ENCODE data around the gene ARF6. TPM values are rescaled to one million over a fixed set of nuclear protein-coding genes. Genes with fewer than 3 reads are reported as not detected.

The ARF6 gene
- polyA plus RNA-seq, 2 of the 4 experiments (the other 2 are of a cell fraction): 33.3 to 54.8 TPM

DNA sequence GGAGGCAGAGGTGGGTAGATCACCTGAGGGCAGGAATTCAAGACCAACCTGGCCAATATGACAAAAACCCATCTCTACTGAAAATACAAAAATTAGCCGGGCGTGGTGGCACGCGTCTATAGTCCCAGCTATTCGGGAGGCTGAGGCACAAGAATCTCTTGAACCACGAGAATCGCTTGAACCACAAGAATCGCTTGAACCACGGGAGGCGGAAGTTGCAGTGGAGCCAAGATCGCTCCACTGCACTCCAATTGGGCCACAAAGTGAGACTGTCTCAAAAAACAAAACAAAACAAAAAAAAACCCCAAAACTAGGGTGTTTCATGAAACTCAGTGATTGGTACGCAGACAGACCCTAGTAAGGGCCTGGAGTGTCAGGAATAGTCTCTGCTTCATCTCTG lies 6.4 kb upstream of the ARF6 start:
- FAIRE-seq (no peak), DNase-seq (ENCODE audit: low read depth in 1 of 2, low spot score in 1 of 2) (no peak), ATAC-seq (no peak)
- WGBS (ENCODE audit: missing lambda C conversion rate): 95% methylated on average over 12 of the region's 12 CpGs
- Histone ChIP-seq H3K4me1 (peaks cover under 1% of the 10 kb centered on the region; the same call in 2 of the 3 replicates), H3K9me3 (no peaks in the 10 kb centered on the region), H3K4me3 (no peak overlapping the region), H3K4me2 (no peak overlapping the region), H3K27ac (no peak overlapping the region)
- ChIA-PET CTCF (interaction anchor here (0.8 kb wide), 1 partner anchor 10 kb away, joined by 4 read pairs; no protein-coding TSS in a partner anchor), POLR2A (interaction anchor here (1.8 kb wide), 1 partner anchor 18 kb away, joined by 3 read pairs; no protein-coding TSS in a partner anchor)
- TF ChIP-seq MYC (IDR thresholded peaks at IDR 0.05; ENCODE audit: borderline replicate concordance, low read length) (no peak), ZNF302 (CRISPR knock-in tag; IDR thresholded peaks at IDR 0.05) (no peak), RNF2 (IDR thresholded peaks at IDR 0.05; ENCODE audit: borderline replicate concordance, low read depth) (no peak), CBX8 (IDR thresholded peaks at IDR 0.05) (no peak), ZFP36 (IDR thresholded peaks at IDR 0.05; ENCODE audit: borderline replicate concordance, partially characterized antibody) (no peak), KDM5A (IDR thresholded peaks at IDR 0.05) (no peak), GATA3 (IDR thresholded peaks at IDR 0.05; ENCODE audit: borderline replicate concordance) (no peak), JUN (IDR thresholded peaks at IDR 0.05) (no peak)

- CTCF ChIA-PET: interaction anchor here (0.7 to 2.4 kb wide), 5 partner anchors 9 to 217 kb away, joined by 3 to 12 read pairs (median 7); no protein-coding TSS in a partner anchor
- Histone ChIP-seq H3K4me2 (no peak overlapping the region), H3K9me3 (no peaks in the 10 kb centered on the region), H3K27ac (no peak overlapping the region), H3K4me1 (peaks cover 6% of the 10 kb centered on the region), H3K4me3 (no peak overlapping the region)
- no peak for TF ChIP-seq SMC3 (IDR thresholded peaks at IDR 0.05)
- TF ChIP-seq HOXB5 (CRISPR knock-in tag; IDR thresholded peaks at IDR 0.05): no peak
- no peak for TF ChIP-seq MAZ (IDR thresholded peaks at IDR 0.05; ENCODE audit: borderline replicate concordance, low read depth, low read length)
- TF ChIP-seq JUN (IDR thresholded peaks at IDR 0.05): no peak
- no peak for TF ChIP-seq EHF (CRISPR knock-in tag; IDR thresholded peaks at IDR 0.05)
- TF ChIP-seq BHLHE40 (IDR thresholded peaks at IDR 0.05; ENCODE audit: low read depth, low read length): no peak
- no peak for DNase-seq (ENCODE audit: low read depth in 1 of 2, low spot score in 1 of 2)
- FAIRE-seq: no peak
- POLR2A ChIA-PET: no interaction called here
- ATAC-seq: no peak
- WGBS (ENCODE audit: missing lambda C conversion rate): 42% methylated on average over 2 of the region's 2 CpGs
Measured at GRCh38 chr14:49888293-49888692, 4.6 kb upstream of the ARF6 start.

DNA sequence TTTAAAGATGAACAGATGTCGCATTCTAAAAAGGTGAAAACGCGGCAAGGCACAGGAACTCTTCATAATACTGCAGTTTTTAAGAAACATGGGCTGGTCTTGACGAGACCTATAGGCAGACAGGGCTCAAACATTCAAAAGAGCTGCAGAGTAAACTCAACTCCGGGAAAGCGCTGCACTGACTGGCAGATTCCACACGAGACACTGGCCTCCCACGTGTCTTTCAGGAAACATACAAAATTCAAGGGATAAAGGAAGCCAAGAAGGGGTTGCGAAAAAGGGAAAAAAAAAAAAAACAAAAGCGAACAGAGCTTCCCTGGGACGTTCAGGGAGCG lies 614 bp upstream of the ARF6 start:
- 3% methylated on average over 12 of the region's 12 CpGs for WGBS (ENCODE audit: missing lambda C conversion rate)
- Histone ChIP-seq H3K9me3 (no peaks in the 10 kb centered on the region), H3K4me1 (peaks cover 16% of the 10 kb centered on the region), H3K27ac (peak overlapping the region; percentile 96 to 98), H3K4me3 (peak overlapping the region; percentile 67), H3K4me2 (peak overlapping the region; percentile 98)
- ATAC-seq (peak; percentile 72 to 77), DNase-seq (ENCODE audit: low read depth in 1 of 2, low spot score in 1 of 2) (peak; percentile 81 to 91), FAIRE-seq (no peak)
- TF ChIP-seq, protein P1, sequence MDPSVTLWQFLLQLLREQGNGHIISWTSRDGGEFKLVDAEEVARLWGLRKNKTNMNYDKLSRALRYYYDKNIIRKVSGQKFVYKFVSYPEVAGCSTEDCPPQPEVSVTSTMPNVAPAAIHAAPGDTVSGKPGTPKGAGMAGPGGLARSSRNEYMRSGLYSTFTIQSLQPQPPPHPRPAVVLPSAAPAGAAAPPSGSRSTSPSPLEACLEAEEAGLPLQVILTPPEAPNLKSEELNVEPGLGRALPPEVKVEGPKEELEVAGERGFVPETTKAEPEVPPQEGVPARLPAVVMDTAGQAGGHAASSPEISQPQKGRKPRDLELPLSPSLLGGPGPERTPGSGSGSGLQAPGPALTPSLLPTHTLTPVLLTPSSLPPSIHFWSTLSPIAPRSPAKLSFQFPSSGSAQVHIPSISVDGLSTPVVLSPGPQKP (IDR thresholded peaks at IDR 0.05; ENCODE audit: low read depth, low read length): no peak
- TF ChIP-seq MYC (IDR thresholded peaks at IDR 0.05; ENCODE audit: borderline replicate concordance, low read length) (peak; percentile 76; the same call in 1 of the 2 replicates), CEBPB (IDR thresholded peaks at IDR 0.05) (peak in 1 of 2 experiments; percentile 37; a peak in 1 of 4 replicates), MAX (IDR thresholded peaks at IDR 0.05) (peak; percentile 91)
- TF ChIP-seq, protein P2, sequence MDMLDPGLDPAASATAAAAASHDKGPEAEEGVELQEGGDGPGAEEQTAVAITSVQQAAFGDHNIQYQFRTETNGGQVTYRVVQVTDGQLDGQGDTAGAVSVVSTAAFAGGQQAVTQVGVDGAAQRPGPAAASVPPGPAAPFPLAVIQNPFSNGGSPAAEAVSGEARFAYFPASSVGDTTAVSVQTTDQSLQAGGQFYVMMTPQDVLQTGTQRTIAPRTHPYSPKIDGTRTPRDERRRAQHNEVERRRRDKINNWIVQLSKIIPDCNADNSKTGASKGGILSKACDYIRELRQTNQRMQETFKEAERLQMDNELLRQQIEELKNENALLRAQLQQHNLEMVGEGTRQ (IDR thresholded peaks at IDR 0.05): 0 out of 2 replicates have a peak, but pooled peaks have one; percentile 22
- ChIA-PET CTCF (interaction anchor here (0.6 to 3.6 kb wide), 21 partner anchors 10 to 406 kb away, joined by 3 to 29 read pairs (median 3); partner anchors contain the start of gene VCPKMT), POLR2A (interaction anchor here (0.6 to 2.3 kb wide), 19 partner anchors 10 to 224 kb away, joined by 3 to 21 read pairs (median 5); partner anchors contain the start of gene NEMF)

Measured in A549 (cell line).